Cerebellar cortex (tissue), 1 donor: Measurements from ENCODE around the gene MTG2.

Source experiments
- DNase-seq: peaks from one replicate; pipeline ENCODE4 v3.0.0-alpha.2; 2015; ENCODE audit warnings: low spot score

MTG2 gene

DNA sequence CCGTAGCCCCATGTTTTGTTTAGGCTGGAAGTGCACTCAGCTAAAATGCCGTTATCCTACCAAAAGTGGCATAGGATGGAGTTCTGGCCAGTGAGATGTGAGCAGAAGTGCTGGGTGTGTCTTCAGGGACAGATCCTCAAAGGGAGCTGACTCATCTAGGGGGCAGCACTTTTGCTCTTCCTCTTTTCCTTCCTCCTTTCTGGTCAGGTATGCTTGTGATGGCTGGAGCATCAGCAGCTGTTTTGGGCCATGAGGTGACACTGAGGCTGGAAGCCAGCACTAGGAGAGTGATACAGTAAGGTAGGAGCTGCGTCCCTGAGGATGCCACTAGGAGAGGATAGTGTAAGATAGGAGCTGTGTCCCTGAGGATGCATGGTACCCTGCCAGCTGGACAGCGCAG lies 50.9 kb downstream of the MTG2 start:
- no peak for DNase-seq

DNA sequence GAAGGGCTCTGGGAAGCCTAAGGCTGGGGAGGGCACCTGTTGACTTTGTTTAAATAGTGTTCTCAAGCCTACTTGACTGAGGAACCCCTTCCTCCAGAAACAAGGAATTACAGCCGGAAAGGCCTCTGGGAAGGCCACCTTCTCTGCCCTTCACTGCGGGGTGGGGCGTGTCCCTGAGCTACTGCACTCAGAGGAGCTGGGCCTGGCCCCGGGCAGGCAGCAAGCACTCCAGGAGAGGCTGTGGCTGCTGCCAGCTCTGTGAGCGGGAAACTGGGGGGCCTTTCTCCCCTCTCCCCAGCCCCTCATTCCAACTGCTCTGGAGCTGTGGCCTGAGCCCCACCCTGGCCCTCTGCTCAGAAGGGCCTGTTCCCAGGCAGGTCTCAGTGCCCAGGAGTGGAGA lies 51.5 kb downstream of the MTG2 start:
- no peak for DNase-seq

GRCh38 chr20:62235001-62235776 lies 52.4 kb downstream of the MTG2 start:
- no peak for DNase-seq

GRCh38 chr20:62235777-62236157 lies 52.9 kb downstream of the MTG2 start:
- no peak for DNase-seq

DNA sequence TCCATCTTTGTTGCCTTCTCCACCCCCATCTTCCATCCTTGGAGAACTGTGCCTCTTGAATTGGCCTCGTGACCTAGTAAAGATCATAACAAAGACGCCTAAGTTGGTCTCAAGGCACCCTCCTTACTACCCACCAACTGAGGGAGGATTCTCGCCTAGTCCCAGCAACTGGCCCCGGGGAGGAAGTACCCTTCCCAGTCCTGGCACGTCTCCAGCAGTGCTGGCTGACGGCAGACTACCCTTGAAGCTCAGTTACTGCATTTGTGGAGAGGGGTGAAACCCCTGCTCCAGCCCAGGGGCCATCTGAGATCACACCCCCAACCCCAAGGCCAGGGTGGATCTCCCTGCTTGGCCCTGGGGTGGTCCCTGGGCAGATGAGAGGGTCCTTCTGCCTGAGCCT lies 53.4 kb downstream of the MTG2 start:
- DNase-seq = no peak

- no peak for DNase-seq
Observed at GRCh38 chr20:62236766-62237513, 54.1 kb downstream of the MTG2 start.

DNA sequence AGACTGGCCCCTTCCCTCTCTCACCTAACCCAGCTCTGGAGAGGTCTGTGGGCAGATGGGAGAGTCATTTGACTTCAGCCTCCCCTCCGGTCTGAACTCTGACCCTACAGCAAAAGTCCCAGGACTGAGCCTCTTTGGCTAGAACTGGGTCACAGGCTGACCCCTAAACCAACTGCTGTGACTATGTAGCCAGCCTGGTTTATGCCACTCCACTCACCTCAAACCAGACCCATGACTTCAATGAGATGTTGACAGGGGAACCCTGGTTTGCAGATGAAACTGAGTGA lies 54.6 kb downstream of the MTG2 start:
- DNase-seq = no peak

DNA sequence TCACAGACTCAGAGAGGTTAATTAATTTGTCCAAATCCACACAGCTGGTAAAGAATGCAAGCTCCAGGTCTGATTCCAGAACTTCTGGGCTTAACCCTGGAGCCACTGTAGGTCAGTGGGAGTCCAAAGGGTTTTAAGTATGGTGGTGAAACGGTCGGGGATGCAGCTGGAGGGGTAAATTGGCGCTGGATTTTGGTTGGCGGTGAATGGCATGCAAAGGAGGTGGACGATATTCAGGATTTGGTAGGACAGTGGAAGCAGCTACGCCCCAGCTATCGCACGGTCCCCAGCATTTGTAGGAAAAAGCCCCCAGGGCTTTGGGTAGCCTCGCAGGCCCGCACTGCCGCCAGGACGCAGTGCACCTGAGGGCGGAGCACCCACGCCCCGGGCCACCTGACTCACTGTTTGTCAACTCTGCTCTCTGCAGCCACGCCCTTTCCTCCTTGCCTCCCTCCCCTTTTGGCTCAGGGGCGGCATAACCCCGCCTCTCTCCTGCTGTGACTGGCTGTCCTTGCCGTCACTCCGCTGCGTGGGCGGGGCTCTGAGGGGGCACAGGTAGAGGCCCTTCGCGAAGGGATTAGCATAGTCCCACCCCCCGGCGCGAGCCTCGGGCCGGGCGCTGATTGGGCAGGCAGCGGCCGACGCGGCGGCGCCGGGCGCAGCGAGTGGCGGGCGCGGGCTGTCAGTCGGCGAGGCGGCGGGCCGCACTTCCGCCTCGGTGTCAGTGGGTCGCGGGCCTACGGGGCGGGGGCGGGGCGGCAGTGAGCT lies 55.2 kb downstream of the MTG2 start, which contains the start of gene OSBPL2:
Gene OSBPL2 (plus strand): TSS at position 721 of the 768 bp plus-strand sequence. CDS start 17,664 bp downstream, outside the sequence.
- DNase-seq = peak; percentile 99

- no peak for DNase-seq
Observed at GRCh38 chr20:62238569-62239277, 55.9 kb downstream of the MTG2 start.

DNA sequence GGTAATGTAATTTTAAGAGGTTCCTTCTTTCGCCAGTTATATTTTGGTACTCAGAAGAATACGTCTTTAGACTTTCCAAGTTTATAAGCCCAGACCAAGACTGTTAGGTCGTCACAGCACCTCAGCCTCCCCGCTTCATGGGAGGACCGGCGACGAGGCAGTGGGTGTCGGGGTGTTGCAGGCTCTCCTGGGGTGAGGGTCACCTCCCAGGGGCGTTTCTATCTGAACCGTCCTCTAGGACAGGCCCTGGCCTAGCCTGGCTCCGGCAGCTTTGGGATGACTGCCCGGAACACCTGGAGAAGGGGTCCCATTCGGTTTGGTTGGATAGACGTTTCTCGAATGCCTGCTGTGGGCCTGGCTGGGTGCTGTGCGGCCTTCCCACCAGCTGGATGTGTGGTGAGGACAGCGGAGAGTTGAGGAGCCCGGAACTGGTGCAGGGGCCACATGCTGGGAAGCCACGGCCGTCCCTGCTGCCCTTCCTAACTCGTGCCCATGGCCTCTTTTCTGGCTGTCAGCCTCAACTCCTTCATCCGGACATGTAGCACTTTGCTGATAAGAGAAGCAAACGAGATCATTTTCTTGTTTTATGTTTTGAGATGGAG lies 56.6 kb downstream of the MTG2 start:
- DNase-seq = no peak

- no peak for DNase-seq
Observed at GRCh38 chr20:62240020-62240685, 57.3 kb downstream of the MTG2 start.

GRCh38 chr20:62241506-62241905 lies 58.7 kb downstream of the MTG2 start:
- no peak for DNase-seq

DNA sequence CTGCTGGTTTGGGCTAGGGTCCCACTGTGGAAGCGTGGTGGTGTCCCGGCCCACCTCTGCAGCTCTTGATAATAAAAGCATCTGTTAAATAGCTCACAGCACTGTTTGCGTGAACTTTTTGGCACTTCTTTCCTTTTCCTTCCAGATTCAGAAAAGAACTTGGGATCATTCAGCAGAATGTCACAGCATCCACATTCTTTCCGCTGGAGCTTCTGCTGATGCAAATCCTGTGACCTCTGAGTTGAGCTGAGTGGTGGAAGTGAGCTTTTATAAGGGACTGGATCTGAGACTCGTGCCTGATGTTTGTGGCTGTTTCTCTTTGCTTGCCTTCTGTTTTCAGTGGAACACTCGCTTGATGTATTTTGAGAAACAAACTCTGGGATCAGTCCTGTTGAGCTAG lies 59.3 kb downstream of the MTG2 start:
- no peak for DNase-seq

- DNase-seq = no peak
Observed at GRCh38 chr20:62243106-62243505, 60.3 kb downstream of the MTG2 start.

DNA sequence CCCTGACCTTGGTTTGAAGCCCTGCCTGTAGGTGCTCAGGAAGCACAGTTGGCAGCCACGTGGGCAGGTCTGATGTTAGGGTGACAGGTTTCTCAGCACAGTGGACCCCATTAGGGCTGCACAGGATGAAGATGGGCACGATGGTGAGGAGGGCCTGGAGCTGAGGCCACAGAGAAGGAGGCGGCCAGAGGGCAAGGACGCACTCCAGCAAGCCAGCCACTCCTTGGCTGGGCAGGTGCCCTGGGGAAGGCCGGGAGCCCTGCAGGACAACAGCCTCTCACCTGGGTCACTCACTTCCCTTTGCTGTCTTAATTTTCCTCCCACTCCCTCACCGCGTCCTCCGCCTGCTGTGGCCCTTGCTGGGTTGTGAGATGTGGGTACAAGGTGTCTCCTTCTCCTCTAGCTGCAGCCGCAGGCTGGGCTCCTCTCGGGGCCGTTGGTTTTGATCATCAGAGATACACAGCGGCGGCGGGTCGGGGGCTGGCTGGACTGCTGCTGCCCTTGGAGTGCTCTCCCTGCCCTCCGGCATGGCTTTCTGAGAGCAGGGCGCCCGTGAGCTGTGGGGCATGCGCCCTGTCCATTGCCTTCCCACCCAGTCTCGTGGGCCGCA lies 61.2 kb downstream of the MTG2 start:
- DNase-seq = no peak

- DNase-seq = no peak
Observed at GRCh38 chr20:62244644-62245108, 61.8 kb downstream of the MTG2 start.

- no peak for DNase-seq
Observed at GRCh38 chr20:62245911-62246280, 63.1 kb downstream of the MTG2 start.

- DNase-seq = no peak
Observed at GRCh38 chr20:62246431-62246830, 63.6 kb downstream of the MTG2 start.

DNA sequence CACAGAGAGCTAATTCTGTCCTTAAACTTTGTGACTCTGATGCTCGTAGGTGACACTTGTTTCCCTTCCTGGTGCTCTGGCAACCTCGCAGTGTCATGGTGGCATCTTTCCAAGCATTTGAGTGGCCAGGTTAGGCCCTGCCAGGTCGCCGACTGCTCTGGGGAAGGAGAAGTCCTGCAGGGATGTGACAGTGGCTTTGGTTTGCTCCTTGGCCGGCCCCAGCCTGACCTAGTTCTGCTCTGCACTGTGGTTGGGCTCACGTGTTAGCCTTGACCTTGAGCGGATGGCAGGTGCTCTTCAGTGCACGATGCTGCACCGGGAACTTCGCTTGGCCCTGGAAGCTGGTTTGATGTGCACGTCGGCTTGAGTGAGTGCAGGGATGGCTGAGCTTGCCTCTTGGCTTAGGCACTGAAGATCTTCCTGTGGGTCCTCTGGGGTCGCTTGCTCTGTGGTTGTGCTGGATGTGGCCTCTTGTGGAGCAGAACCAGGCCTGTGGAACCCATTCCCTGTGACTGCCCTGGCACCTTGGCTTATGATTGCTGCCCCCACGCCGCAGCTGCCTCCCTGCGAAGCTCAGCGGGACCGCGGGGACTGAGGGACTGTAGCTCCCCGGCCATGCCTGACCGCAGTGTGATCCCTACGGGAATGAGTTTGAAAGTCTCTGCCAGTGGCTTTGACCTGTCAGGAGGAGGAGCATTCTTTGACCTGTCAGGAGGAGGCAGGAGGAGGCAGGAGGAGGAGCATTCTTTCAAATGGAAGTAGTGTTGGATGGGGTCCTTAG lies 64.2 kb downstream of the MTG2 start:
- peak; percentile 93 for DNase-seq
